Natural killer cell (primary cell): ENCODE results near the gene LRRC27. TPM values are rescaled to one million over a fixed set of nuclear protein-coding genes. Genes with fewer than 3 reads are reported as not detected.

Source experiments
- ATAC-seq, 3 donors: fragments of 150-1000 bp in 2 of 3; fragments of 200-7000 bp in 1 of 3; cut with Tn5 transposase; 1 replicate in 1 of 3; 2 replicates in 2 of 3; pipeline ENCODE4 v1.10.0; 2021; ENCODE audit warnings: mild to moderate bottlenecking in 2 of 3, moderate library complexity in 2 of 3
- DNase-seq, 2 donors: peaks; one replicate each; pipeline versions ENCODE4 v3.0.0 to v3.0.0-alpha.2; 2013 to 2021; ENCODE audit warnings: mixed read lengths in 1 of 2
- H3K27ac ChIP-seq: one replicate; pipeline ENCODE4 v1.5.1; 2013; ENCODE audit warnings: mild to moderate bottlenecking, low read length
- H3K27me3 ChIP-seq: one replicate; pipeline ENCODE4 v1.6.1; 2013; ENCODE audit warnings: low read length; ENCODE audit not compliant: control insufficient read depth, insufficient read depth
- H3K36me3 ChIP-seq: one replicate; pipeline ENCODE4 v1.6.1; 2013; ENCODE audit warnings: low read length; ENCODE audit not compliant: control insufficient read depth, insufficient read depth
- H3K4me1 ChIP-seq: one replicate; pipeline ENCODE4 v1.6.1; 2013; ENCODE audit warnings: low read length; ENCODE audit not compliant: control insufficient read depth, insufficient read depth
- H3K4me3 ChIP-seq: one replicate; pipeline ENCODE4 v1.5.1; 2013; ENCODE audit warnings: low read length
- H3K9me3 ChIP-seq: one replicate; pipeline ENCODE4 v1.6.1; 2013; ENCODE audit warnings: low read length; ENCODE audit not compliant: control insufficient read depth, insufficient read depth
- H3K27ac Mint-ChIP-seq, 2 donors: one replicate each; pipeline ENCODE4 v1.8.0; 2022; ENCODE audit warnings: mild to moderate bottlenecking in 2 of 2, mixed read lengths in 2 of 2, moderate library complexity in 1 of 2
- H3K27me3 Mint-ChIP-seq, 2 donors: one replicate each; pipeline ENCODE4 v1.8.0; 2022; ENCODE audit warnings: low read depth in 2 of 2, mixed read lengths in 2 of 2
- H3K36me3 Mint-ChIP-seq: one replicate; pipeline ENCODE4 v1.8.0; 2022; ENCODE audit warnings: mixed read lengths
- H3K4me1 Mint-ChIP-seq, 2 donors: one replicate each; pipeline ENCODE4 v1.8.0; 2022; ENCODE audit warnings: mixed read lengths in 2 of 2
- H3K4me3 Mint-ChIP-seq: one replicate; pipeline ENCODE4 v1.8.0; 2022; ENCODE audit warnings: mild to moderate bottlenecking, moderate library complexity, mixed read lengths
- H3K9me3 Mint-ChIP-seq, 2 donors: one replicate each; pipeline ENCODE4 v1.8.0; 2022; ENCODE audit warnings: mixed read lengths in 2 of 2
- WGBS: methylation state at CpG from one replicate; pipeline ENCODE4 v1.1.7; 2013; ENCODE audit warnings: missing lambda C conversion rate; ENCODE audit not compliant: insufficient coverage; 5-methylcytosine and 5-hydroxymethylcytosine counted together
- intact Hi-C: fragments of 100-400 bp; cut with micrococcal nuclease; formaldehyde crosslinking; loops from one replicate; pipeline ENCODE4 v1.14.2; 2022
- total RNA-seq, 4 donors: library from RNA; stranded (reverse); fragments of 120-200 nt in 1 of 4; gene quantifications; one replicate each; pipeline versions ENCODE4 v1.2.3 to v1.2.4, GENCODE V29; 2013 to 2022
- TF ChIP-seq, protein P1 (sequence below): fragments of 200-600 bp; IDR thresholded peaks from one replicate; pipeline ENCODE4 v1.8.0; 2022; ENCODE audit warnings: antibody characterized with exemption

The LRRC27 gene
- total RNA-seq, 3 donors from 2014 or later (not counting 1 experiment from before 2014, with no cell fraction given): 8.1 to 22.5 (median 9.9) TPM

DNA sequence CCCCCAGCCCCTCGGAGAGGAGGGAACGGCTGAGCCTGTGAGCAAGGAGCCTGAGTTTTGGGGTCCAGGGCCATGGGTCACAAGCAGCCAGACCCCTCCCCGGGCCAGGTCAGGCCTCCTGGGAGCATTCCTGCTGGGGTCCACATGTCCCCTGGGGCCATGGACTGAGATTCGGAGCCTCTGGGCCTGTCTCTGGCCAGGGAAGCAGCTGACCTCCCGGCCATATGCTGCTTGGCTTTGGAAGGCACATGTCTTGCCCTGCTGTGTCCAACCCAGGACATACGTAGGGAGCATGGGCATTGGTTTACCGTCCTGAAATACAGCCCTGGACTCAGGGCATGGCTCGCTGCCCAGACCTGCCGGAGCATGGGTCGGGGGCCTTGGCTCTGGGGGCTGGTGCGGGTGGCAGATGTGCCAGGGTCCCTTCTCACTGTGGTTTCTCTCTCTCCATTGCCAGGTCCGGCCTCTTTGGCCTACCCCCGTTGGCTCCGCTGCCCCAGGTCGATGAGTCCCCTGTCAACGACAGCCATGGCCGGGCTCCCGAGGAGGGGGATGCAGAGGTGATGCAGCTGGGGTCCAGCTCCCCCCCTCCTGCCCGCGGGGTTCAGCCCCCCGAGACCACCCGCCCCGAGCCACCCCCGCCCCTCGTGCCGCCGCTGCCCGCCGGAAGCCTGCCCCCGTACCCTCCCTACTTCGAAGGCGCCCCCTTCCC, 72.3 kb downstream of the LRRC27 start:
- peaks cover 11% of the 10 kb centered on the region for H3K36me3 ChIP-seq
- H3K9me3 ChIP-seq: no peaks in the 10 kb centered on the region
- Mint-ChIP-seq H3K9me3 (no peaks in the 10 kb centered on the region), H3K36me3 (no peaks in the 10 kb centered on the region), H3K4me1 (peaks cover 9 to 38% of the 10 kb centered on the region in 2 donors), H3K4me3 (no peak overlapping the region), H3K27ac (no peak overlapping the region), H3K27me3 (no peaks in the 10 kb centered on the region)
- DNase-seq: no peak
- TF ChIP-seq, protein P1, sequence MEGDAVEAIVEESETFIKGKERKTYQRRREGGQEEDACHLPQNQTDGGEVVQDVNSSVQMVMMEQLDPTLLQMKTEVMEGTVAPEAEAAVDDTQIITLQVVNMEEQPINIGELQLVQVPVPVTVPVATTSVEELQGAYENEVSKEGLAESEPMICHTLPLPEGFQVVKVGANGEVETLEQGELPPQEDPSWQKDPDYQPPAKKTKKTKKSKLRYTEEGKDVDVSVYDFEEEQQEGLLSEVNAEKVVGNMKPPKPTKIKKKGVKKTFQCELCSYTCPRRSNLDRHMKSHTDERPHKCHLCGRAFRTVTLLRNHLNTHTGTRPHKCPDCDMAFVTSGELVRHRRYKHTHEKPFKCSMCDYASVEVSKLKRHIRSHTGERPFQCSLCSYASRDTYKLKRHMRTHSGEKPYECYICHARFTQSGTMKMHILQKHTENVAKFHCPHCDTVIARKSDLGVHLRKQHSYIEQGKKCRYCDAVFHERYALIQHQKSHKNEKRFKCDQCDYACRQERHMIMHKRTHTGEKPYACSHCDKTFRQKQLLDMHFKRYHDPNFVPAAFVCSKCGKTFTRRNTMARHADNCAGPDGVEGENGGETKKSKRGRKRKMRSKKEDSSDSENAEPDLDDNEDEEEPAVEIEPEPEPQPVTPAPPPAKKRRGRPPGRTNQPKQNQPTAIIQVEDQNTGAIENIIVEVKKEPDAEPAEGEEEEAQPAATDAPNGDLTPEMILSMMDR: no peak
- H3K4me3 ChIP-seq: no peak overlapping the region
- intact Hi-C loops: no loop called here
- WGBS: 90% methylated on average over 31 of the region's 32 CpGs
- H3K27me3 ChIP-seq: no peaks in the 10 kb centered on the region
- ATAC-seq: no peak
- H3K27ac ChIP-seq: no peak overlapping the region
- H3K4me1 ChIP-seq: peaks cover 63% of the 10 kb centered on the region

DNA sequence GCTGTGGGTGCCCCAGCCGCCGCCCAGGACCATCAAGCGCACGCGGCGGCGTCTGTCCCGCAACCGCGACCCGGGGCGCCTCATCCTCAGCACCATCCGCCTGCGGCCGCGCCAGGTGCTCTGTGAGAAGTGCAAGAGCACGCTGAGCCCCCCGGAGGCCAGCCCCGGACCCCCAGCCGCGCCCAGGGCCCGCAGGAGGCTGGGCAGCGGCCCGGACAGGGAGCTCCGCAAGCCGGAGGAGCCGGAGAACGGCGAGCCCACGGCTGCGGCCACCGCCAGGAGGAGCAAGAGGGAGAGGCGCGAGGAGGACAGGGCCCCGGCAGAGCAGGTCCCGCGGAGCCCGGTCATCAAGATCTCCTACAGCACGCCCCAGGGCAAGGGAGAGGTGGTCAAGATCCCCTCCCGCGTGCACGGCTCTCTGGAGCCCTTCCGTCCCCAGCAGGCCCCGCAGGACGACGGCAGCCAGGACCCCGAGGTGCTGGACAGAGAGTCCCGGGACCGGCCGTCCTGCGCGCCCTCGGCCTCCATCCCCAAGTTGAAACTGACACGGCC, 73.0 kb downstream of the LRRC27 start:
- Mint-ChIP-seq H3K4me3 (no peak overlapping the region), H3K4me1 (peaks cover 9 to 37% of the 10 kb centered on the region in 2 donors), H3K27ac (no peak overlapping the region), H3K27me3 (no peaks in the 10 kb centered on the region), H3K9me3 (no peaks in the 10 kb centered on the region), H3K36me3 (no peaks in the 10 kb centered on the region)
- 98% methylated on average over 54 of the region's 54 CpGs for WGBS
- no peak overlapping the region for H3K27ac ChIP-seq
- H3K4me1 ChIP-seq: peaks cover 63% of the 10 kb centered on the region
- TF ChIP-seq, protein P1: no peak
- no peak overlapping the region for H3K4me3 ChIP-seq
- no peaks in the 10 kb centered on the region for H3K27me3 ChIP-seq
- H3K36me3 ChIP-seq: peaks cover 11% of the 10 kb centered on the region
- DNase-seq: no peak
- intact Hi-C loops: no loop called here
- no peak for ATAC-seq
- no peaks in the 10 kb centered on the region for H3K9me3 ChIP-seq

DNA sequence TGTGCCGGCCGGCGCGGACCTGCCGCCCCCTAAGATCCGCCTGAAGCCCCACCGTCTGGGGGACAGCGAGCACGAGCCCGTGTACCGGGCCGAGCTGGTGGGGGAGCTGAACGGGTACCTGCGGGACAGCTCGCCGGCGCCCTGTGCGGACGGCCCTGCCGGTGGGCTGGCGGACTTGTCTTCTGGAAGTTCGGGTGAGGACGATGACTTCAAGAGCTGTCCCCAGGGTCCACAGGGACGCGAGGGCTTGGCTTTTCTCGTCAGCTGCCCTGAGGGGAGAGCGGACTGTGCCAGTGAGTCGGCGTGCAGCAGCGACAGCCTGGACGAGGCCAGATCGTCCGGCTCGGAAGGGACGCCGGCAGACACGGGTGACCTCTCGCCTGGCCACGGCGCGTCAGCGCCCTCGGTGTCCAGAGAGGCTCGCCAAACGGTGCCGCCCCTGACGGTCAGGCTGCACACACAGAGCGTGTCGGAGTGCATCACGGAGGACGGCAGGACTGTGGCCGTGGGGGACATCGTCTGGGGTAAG, 73.5 kb downstream of the LRRC27 start:
- Histone ChIP-seq H3K9me3 (no peaks in the 10 kb centered on the region), H3K36me3 (peaks cover 11% of the 10 kb centered on the region), H3K4me3 (no peak overlapping the region), H3K27me3 (no peaks in the 10 kb centered on the region), H3K27ac (no peak overlapping the region), H3K4me1 (peaks cover 58% of the 10 kb centered on the region)
- peaks cover 9 to 38% of the 10 kb centered on the region in 2 donors for H3K4me1 Mint-ChIP-seq
- 98% methylated on average over 53 of the region's 53 CpGs for WGBS
- no peaks in the 10 kb centered on the region for H3K36me3 Mint-ChIP-seq
- ATAC-seq: no peak
- no peaks in the 10 kb centered on the region for H3K27me3 Mint-ChIP-seq
- no peak overlapping the region for H3K27ac Mint-ChIP-seq
- DNase-seq: no peak
- H3K9me3 Mint-ChIP-seq: no peaks in the 10 kb centered on the region
- peak overlapping the region; percentile 35 for H3K4me3 Mint-ChIP-seq
- TF ChIP-seq, protein P1: no peak
- intact Hi-C loops: no loop called here
